Activated CD4-positive, alpha-beta T cell treated with anti-CD3 and anti-CD28 coated beads, Interleukin-2, amount 50 U/mL, for 48 hours (primary cell): Measurements from ENCODE around the gene N4BP3.
A peak's percentile ranks its signal among the peaks of the same experiment; 100 is the strongest.

ENCODE experiments used
- DNase-seq, 2 experiments: peaks; one replicate each; pipeline ENCODE4 v3.0.0-alpha.2; 2020

N4BP3 gene

GRCh38 chr5:178103612-178104011, 9.7 kb upstream of the N4BP3 start:
- DNase-seq, result no peak

DNA sequence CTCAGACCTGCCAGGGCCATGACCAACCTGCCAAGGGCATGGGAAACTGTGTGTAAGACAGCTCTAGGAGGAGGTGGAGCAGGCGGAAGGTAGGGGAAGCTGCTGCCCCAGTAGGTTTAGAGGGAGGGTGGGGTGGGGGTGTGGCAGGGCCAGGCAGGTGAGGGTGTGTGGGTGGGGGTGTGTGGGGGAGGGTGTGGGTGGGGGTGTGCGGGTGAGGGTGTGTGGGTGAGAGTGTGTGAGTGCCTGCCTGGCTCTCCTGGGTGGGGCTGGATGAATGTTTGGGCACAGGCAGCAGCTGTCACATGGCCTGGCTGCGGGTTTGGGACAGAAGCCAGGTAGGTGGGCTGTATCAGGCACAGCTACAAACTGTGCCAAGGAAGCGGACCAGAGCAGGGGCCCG, 8.8 kb upstream of the N4BP3 start:
- DNase-seq, result no peak

DNA sequence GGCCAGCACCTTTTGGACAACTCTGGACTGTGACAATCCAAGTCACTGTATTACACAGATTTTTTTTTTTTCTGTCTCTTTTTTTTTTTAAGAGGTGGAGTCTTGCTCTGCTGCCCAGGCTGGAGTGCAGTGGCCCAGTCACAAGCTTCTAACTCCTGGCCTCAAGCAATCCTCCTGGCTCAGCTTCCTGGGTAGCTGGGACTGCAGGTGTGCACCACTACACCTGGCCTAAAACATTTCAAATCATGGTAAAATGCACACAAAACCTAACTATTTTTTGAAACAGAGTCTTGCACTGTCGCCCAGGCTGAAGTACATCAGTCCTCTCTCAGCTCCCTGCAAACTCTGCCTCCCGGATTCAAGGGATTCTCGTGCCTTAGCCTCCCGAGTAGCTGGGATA, 7.2 kb upstream of the N4BP3 start:
- no peak for DNase-seq

DNA sequence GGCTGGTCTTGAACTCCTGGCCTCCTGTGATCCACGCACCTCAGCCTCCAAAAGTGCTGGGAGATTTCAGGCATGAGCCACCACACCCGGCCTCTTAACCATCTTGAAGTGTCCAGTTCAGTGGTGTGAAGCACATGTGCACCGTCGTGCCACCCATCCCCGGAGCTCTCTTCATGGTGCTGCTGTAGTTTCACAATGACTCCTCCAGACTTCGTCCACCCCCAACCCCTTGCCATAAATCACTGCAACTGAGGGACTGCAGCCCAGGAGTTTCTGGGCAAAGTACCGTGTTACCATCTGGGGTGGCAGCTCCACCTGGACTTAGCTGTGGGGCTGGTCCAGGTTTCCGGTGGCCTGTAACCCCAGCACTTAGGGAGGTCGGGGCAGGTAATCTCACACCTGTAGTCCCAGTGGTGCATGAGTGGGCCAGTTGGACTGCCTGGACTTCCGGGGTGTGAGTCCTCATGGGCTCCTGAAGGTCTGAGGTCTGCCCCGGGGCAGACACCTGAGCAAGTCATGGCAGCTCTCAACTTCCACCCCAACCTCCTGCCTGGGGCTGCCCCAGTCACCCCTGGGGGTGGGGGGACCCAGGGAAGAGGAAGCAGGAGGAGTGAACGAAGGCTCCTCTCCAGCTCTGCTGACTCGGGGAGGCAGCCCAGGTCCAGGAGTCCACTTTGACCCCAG, 6.6 kb upstream of the N4BP3 start:
- no peak for DNase-seq

GRCh38 chr5:178107756-178108310, 5.5 kb upstream of the N4BP3 start:
- no peak for DNase-seq

DNA sequence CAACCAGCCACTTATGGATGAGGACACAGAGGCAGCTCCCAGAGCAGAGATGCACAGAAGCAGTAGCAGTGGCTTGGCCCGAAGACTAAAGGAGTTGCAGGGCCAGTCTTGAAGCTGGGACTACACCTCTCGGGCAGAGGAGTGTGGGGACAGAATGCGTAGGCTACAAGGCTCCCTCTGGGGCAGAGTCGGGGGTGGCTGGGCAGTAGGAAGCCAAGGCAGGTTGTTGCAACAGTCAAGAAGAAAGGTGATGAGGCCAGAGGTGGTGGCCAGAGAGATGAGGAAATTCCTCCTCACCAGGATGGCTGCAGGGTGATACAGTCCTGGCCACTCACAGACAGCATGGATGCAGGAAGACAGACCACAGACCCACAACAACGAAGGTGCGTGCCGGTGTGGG, 4.9 kb upstream of the N4BP3 start:
- no peak for DNase-seq

DNA sequence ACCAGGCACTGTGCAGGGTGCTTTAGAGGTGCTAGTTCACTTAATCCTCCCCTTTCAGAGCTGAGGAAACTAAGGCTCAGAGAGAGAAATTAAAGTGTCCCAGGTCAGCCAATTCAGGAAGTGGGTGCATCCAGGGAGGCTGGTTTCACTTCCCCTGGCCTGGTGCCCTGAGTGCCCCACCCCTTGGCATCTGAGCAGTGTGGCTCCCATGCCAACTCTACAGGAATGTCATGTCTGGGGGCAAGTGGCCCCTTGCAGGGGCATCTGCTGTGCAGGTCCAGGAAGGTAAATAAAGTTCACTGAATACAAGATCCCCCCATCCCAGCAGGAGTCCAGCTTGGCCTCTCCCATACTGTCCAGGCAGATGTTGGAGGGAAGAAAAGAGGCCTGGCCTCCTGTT, 4.4 kb upstream of the N4BP3 start:
- no peak for DNase-seq

GRCh38 chr5:178110511-178110910, 2.8 kb upstream of the N4BP3 start:
- DNase-seq, result no peak

DNA sequence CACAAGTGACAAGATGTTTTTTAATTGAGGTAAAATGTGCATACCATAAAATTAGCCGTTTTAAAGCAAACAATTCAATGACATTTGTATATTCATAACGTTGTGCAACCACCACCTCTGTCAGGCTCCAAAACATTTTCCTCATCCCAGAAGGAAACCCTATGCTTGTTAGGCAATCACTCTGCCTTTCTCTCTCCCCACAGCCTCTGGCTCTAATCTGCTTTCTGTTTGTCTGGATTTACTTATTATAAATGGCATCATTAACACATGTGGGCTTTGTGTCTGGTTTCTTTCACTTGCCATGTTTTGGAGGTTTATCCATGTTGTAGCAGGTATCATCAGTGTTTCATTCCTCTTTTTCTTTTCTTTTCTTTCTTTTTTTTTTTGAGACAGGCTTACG, 1.4 kb upstream of the N4BP3 start:
- no peak for DNase-seq

GRCh38 chr5:178112545-178112944, 787 bp upstream of the N4BP3 start:
- no peak for DNase-seq

DNA sequence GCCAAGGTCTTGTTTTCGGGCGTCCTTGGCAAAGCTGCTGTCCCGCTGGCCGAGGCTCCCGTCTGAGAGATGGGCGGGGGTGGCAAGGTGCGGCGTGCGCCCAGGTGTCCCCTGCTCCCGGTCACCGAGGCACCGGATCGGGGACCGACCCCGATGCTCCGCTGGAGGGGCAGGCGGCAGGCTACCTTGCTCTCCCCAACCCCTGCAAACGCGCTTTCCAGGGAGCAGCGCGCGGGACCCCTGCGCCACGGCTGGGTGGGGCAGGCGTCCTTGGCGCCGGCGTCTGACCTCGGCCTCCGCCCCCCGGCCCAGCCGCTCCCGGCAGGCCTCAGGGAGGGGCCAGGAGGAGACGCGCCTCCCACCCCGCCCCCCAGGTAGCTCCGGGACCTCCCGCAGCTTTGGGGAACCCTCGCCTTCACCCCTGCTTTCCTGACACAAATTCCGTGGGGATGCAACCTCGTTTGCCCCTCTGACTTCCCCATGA, 551 bp downstream of the N4BP3 start:
- peak; percentile 33 to 47 for DNase-seq

DNA sequence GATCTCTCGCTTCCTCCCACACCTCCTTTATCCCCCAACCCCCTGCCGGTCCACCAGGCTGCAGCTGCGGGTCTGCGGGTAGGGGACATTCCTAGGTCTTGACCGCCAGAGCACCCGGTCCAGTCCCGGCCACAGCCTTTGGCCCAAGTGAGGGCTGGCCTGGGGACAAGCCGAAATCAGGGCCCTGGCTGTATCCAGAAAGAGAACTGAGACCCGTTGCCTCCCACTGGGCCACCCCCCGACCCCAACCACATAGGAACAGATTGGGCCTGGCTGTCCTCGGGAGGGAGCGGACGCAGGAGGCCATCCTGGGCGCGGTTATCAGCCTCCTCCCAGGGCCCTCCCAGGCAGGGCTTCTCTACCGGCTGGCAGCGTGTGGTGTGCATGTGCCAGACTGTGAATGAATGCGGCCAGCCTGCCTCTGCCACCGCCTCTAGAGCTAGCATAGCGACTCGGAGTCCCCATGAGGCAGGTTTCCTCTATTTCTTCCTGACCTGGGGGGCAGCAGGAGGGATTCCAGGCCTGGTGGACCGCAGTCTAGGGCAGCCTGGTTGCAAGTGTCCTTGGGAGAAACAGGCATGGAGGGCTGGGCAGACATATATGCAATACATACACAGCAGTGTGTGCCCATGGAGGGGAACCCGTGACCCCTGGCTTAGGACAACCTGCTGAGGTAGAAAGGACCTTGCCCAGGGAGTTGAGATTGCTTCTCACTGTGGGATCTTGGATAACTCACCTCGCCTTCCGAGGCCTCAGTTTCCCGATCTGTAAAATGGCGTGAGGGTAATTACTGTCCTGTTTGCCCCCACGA, 1.2 kb downstream of the N4BP3 start:
- DNase-seq, result peak; percentile 33 to 53

GRCh38 chr5:178115136-178115813, 1.9 kb downstream of the N4BP3 start:
- no peak for DNase-seq

GRCh38 chr5:178115814-178116142, 2.4 kb downstream of the N4BP3 start:
- DNase-seq, result no peak

DNA sequence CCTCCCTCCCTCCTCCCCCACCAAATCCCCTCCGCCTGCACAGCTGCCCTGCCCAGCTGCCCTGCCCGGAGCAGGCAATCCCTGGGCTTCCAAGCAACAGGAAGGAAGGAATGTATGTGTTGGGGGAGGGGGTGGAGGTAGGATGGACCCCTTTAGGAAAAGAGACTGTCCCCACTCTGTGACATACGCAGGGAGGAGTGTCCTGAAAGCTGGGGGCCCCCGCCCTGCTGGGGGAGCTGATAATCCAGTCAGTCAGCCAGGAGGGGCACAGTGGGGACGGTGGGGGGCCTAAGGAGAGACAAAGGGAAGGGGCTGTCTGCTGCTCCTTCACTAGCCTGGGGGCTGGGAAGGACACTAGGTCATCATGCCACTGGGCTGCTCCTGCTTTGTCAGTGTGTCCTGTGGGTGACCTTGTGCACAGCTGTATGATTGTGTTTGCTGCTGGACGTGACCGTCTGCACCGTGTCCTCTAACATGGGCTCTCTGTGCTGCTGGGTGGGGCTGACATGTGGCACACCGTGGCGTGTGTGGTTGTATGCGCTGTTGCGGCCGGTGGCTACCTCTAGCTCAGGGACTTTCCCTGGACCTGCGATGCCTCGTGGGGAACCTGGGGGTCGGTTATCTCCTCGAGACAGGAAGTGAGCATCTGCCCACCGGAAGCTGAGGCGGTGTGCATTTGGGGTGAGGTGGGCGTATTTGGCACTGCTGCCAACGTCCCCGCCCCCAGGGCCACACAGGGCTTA, 3.0 kb downstream of the N4BP3 start:
- DNase-seq, result peak; percentile 65 to 67

- DNase-seq, result no peak
These were observed 4.8 kb downstream of the N4BP3 start for GRCh38 chr5:178117923-178118701.

DNA sequence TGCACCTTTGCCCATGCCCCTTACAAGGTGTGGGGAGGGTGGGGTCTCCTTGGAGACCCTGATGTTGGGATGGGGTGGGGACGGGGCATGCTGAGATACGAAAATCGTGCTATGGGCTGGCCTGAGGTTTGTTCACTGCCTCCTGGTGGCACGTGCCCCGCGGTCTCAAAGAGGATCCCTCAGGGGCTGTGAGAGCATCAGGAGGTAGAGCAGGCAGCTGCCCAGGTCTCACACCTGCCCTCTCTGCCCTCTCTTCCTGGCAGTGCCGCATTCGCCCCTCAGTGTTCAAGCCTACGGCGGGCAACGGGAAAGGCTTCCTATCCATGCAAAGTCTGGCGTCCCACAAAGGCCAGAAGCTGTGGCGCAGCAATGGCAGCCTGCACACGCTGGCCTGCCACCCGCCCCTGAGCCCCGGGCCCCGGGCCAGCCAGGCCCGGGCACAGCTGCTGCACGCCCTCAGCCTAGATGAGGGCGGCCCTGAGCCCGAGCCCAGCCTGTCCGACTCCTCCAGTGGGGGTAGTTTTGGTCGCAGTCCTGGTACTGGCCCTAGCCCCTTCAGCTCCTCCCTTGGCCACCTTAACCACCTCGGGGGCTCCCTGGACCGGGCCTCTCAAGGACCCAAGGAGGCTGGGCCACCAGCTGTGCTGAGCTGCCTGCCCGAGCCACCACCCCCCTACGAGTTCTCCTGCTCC, 6.7 kb downstream of the N4BP3 start:
- DNase-seq, result no peak

DNA sequence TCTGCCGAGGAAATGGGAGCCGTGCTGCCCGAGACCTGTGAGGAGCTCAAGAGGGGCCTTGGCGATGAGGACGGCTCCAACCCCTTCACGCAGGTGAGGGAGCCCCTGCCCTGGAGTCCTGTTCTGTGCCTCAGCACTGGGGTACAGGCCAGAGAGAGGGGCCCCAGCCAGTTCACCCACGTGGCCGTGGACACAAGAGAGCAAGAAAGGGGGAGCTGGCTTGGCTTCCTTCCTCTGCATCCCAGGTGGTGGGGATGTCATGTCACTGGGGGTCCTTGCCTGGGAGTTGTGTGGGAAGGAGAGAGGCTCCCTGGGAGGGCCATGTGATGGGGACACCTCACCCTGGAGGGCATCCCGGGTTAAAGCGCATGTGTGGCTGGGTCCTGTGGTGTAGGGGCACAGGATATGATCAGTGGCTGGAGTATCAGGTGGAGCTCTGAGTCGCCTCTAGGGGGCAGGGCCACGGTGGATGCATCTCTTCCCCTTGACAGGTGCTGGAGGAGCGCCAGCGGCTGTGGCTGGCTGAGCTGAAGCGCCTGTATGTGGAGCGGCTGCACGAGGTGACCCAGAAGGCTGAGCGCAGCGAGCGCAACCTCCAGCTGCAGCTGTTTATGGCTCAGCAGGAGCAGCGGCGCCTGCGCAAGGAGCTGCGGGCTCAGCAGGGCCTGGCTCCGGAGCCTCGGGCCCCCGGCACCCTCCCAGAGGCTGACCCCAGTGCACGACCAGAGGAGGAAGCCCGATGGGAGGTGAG, 7.5 kb downstream of the N4BP3 start:
- peak; percentile 81 to 86 for DNase-seq

- DNase-seq, result no peak
These were observed 8.3 kb downstream of the N4BP3 start for GRCh38 chr5:178121391-178122276.

GRCh38 chr5:178122346-178122745, 9.0 kb downstream of the N4BP3 start:
- no peak for DNase-seq
